Inflammatory macrophage (primary cell): ENCODE measurements around the gene ALG1L2.
"Not testable (repeated sequence)": the region's sequence is repeated elsewhere in the genome, so short reads cannot be mapped to it uniquely, and the experiment has no call there.

Experiments
- DNase-seq, 2 donors: peaks; one replicate each; pipeline ENCODE4 v3.0.0-alpha.2; 2020 to 2022

ALG1L2 gene

GRCh38 chr3:130094491-130094941 lies 12.9 kb downstream of the ALG1L2 start:
- DNase-seq = peak; percentile 33 to 75

- DNase-seq = peak in 1 of 2 donors; percentile 4
These were observed 14.2 kb downstream of the ALG1L2 start for GRCh38 chr3:130095858-130096257.

- DNase-seq = not testable (repeated sequence)
These were observed 15.5 kb downstream of the ALG1L2 start for GRCh38 chr3:130097096-130097495.

- DNase-seq = not testable (repeated sequence)
These were observed 16.3 kb downstream of the ALG1L2 start for GRCh38 chr3:130097690-130098638.

GRCh38 chr3:130098639-130099385 lies 17.2 kb downstream of the ALG1L2 start:
- DNase-seq = not testable (repeated sequence)

- DNase-seq = not testable (repeated sequence)
These were observed 20.9 kb downstream of the ALG1L2 start for GRCh38 chr3:130102545-130102944.

- DNase-seq = not testable (repeated sequence)
These were observed 22.6 kb downstream of the ALG1L2 start for GRCh38 chr3:130104191-130104590.

GRCh38 chr3:130107333-130107995 lies 25.8 kb downstream of the ALG1L2 start:
- not testable (repeated sequence) for DNase-seq

- DNase-seq = not testable (repeated sequence)
These were observed 27.4 kb downstream of the ALG1L2 start for GRCh38 chr3:130108836-130109585.

- not testable (repeated sequence) for DNase-seq
These were observed 28.9 kb downstream of the ALG1L2 start for GRCh38 chr3:130110386-130111169.

GRCh38 chr3:130111185-130111864 lies 29.7 kb downstream of the ALG1L2 start:
- DNase-seq = peak; percentile 98 to 99

- peak; percentile 95 to 97 for DNase-seq
These were observed 30.5 kb downstream of the ALG1L2 start for GRCh38 chr3:130111865-130112747.

- DNase-seq = not testable (repeated sequence)
These were observed 31.1 kb downstream of the ALG1L2 start for GRCh38 chr3:130112748-130113073.

GRCh38 chr3:130115400-130115799 lies 33.8 kb downstream of the ALG1L2 start:
- DNase-seq = not testable (repeated sequence)

- DNase-seq = no peak
These were observed 36.3 kb downstream of the ALG1L2 start for GRCh38 chr3:130117933-130118332.

GRCh38 chr3:130119824-130120223 lies 38.2 kb downstream of the ALG1L2 start:
- not testable (repeated sequence) for DNase-seq

- not testable (repeated sequence) for DNase-seq
These were observed 38.7 kb downstream of the ALG1L2 start for GRCh38 chr3:130120291-130120690.

GRCh38 chr3:130122891-130123775 lies 41.5 kb downstream of the ALG1L2 start:
- DNase-seq = not testable (repeated sequence)
